Osteoblast (primary cell): ENCODE data around the gene GABARAP. TPM values are rescaled to one million over a fixed set of nuclear protein-coding genes. Genes with fewer than 3 reads are reported as not detected.

Experiments used
- DNase-seq: peaks from one replicate; pipeline ENCODE4 v3.0.0; 2011; ENCODE audit warnings: low spot score, mixed read lengths; ENCODE audit not compliant: insufficient read length; ENCODE audit errors: missing footprints
- H2AFZ ChIP-seq: 2 replicates; pipeline ENCODE4 v1.6.0; 2011; ENCODE audit warnings: mild to moderate bottlenecking, low read length
- H3K27ac ChIP-seq: 2 replicates; pipeline ENCODE4 v1.5.1; 2011; ENCODE audit warnings: mild to moderate bottlenecking, low read depth, low read length, moderate library complexity
- H3K27me3 ChIP-seq: 2 replicates; pipeline ENCODE4 v1.6.0; 2012; ENCODE audit warnings: mild to moderate bottlenecking, control low read depth, inconsistent platforms, low read length, moderate library complexity; ENCODE audit not compliant: insufficient read depth
- H3K36me3 ChIP-seq: 2 replicates; pipeline ENCODE4 v1.5.1; 2011; ENCODE audit warnings: mild to moderate bottlenecking, low read length, control low read depth, moderate library complexity; ENCODE audit not compliant: insufficient read depth
- H3K4me1 ChIP-seq: 2 replicates; pipeline ENCODE4 v1.5.1; 2011; ENCODE audit warnings: mild to moderate bottlenecking, low read length, control low read depth, moderate library complexity; ENCODE audit not compliant: insufficient read depth
- H3K4me2 ChIP-seq: 2 replicates; pipeline ENCODE4 v1.6.0; 2011; ENCODE audit warnings: mild to moderate bottlenecking, low read length; ENCODE audit not compliant: insufficient read depth
- H3K4me3 ChIP-seq: fragments of 200-600 bp; sonication (generic); 3 replicates; pipeline ENCODE4 v1.5.1; 2012; ENCODE audit warnings: mild to moderate bottlenecking, low read length, inconsistent platforms; ENCODE audit not compliant: insufficient read depth
- H3K79me2 ChIP-seq: 2 replicates; pipeline ENCODE4 v1.6.0; 2012; ENCODE audit warnings: mild to moderate bottlenecking, low read length, control low read depth, inconsistent platforms; ENCODE audit not compliant: insufficient read depth
- H3K9me3 ChIP-seq: 2 replicates; pipeline ENCODE4 v1.5.1; 2011; ENCODE audit warnings: low read depth, low read length, control low read depth
- H4K20me1 ChIP-seq: 2 replicates; pipeline ENCODE4 v1.6.0; 2012; ENCODE audit warnings: mild to moderate bottlenecking, low read length, control low read depth; ENCODE audit not compliant: insufficient read depth
- CTCF ChIP-seq: IDR thresholded peaks from 2 replicates; pipeline ENCODE4 v1.5.1; 2011; ENCODE audit warnings: mild to moderate bottlenecking, low read depth, low read length, moderate library complexity; ENCODE audit errors: extremely low read depth
- total RNA-seq: library from RNA; depleted of rRNA; stranded (reverse); fragments of >200 nt; gene quantifications from 2 replicates; pipeline ENCODE4 v1.2.3, GENCODE V29; 2012

The GABARAP gene
- total RNA-seq, 1 donor, result 422 TPM

- peaks cover 86% of the 10 kb centered on the region for H3K79me2 ChIP-seq
- peaks cover 37% of the 10 kb centered on the region for H4K20me1 ChIP-seq
- H3K4me3 ChIP-seq, result no peak overlapping the region
- H3K27ac ChIP-seq, result no peak overlapping the region
- no peak for TF ChIP-seq CTCF
- DNase-seq, result no peak
- H3K36me3 ChIP-seq, result peaks cover 55% of the 10 kb centered on the region
- no peaks in the 10 kb centered on the region for H3K9me3 ChIP-seq
- H3K4me2 ChIP-seq, result peak overlapping the region; percentile 92
- H2AFZ ChIP-seq, result no peak overlapping the region
- peaks cover 21% of the 10 kb centered on the region for H3K4me1 ChIP-seq
- no peaks in the 10 kb centered on the region for H3K27me3 ChIP-seq
These were observed 10.1 kb downstream of the GABARAP start for GRCh38 chr17:7232114-7232513.

GRCh38 chr17:7229504-7229903 is 12.7 kb downstream of the GABARAP start:
- Histone ChIP-seq H4K20me1 (peaks cover 27% of the 10 kb centered on the region), H3K4me3 (no peak overlapping the region), H3K4me2 (no peak overlapping the region), H3K27ac (no peak overlapping the region), H3K79me2 (peaks cover 63% of the 10 kb centered on the region), H3K9me3 (no peaks in the 10 kb centered on the region), H3K27me3 (no peaks in the 10 kb centered on the region), H2AFZ (no peak overlapping the region), H3K36me3 (peaks cover 47% of the 10 kb centered on the region), H3K4me1 (peaks cover 3% of the 10 kb centered on the region)
- no peak for DNase-seq
- no peak for TF ChIP-seq CTCF

- H2AFZ ChIP-seq, result no peak overlapping the region
- H3K4me1 ChIP-seq, result peaks cover 3% of the 10 kb centered on the region
- peaks cover 31% of the 10 kb centered on the region for H4K20me1 ChIP-seq
- H3K4me3 ChIP-seq, result no peak overlapping the region
- H3K36me3 ChIP-seq, result peaks cover 52% of the 10 kb centered on the region
- no peak overlapping the region for H3K4me2 ChIP-seq
- no peak for TF ChIP-seq CTCF
- no peak overlapping the region for H3K27ac ChIP-seq
- no peaks in the 10 kb centered on the region for H3K9me3 ChIP-seq
- peaks cover 59% of the 10 kb centered on the region for H3K79me2 ChIP-seq
- no peak for DNase-seq
- no peaks in the 10 kb centered on the region for H3K27me3 ChIP-seq
These were observed 13.3 kb downstream of the GABARAP start for GRCh38 chr17:7228920-7229319.

- Histone ChIP-seq H3K36me3 (peaks cover 71% of the 10 kb centered on the region), H3K4me2 (no peak overlapping the region), H3K79me2 (peaks cover 50% of the 10 kb centered on the region), H4K20me1 (peaks cover 43% of the 10 kb centered on the region), H2AFZ (no peak overlapping the region), H3K4me1 (no peaks in the 10 kb centered on the region), H3K27ac (no peak overlapping the region), H3K4me3 (no peak overlapping the region), H3K27me3 (no peaks in the 10 kb centered on the region), H3K9me3 (no peaks in the 10 kb centered on the region)
- DNase-seq, result no peak
- no peak for TF ChIP-seq CTCF
These were observed 15.2 kb downstream of the GABARAP start for GRCh38 chr17:7226721-7227710.
